Breast epithelium (tissue), 4 donors: ENCODE data around the gene CACNA2D3. TPM values are rescaled to one million over a fixed set of nuclear protein-coding genes. Genes with fewer than 3 reads are reported as not detected.

ENCODE experiments used
- DNase-seq, 2 donors: peaks; one replicate each; pipeline ENCODE4 v3.0.0-alpha.2; 2019; ENCODE audit warnings: low spot score in 2 of 2
- H3K27ac ChIP-seq, 2 donors: fragments of 200-600 bp; sonication (generic) in 1 of 2; one replicate each; pipeline ENCODE4 v1.5.1; 2016 to 2019; ENCODE audit warnings: mild to moderate bottlenecking in 1 of 2
- H3K27me3 ChIP-seq, 2 donors: fragments of 200-600 bp; sonication (generic) in 1 of 2; one replicate each; pipeline versions ENCODE4 v1.5.1 to v1.6.0; 2017 to 2019; ENCODE audit warnings: control low read depth in 1 of 2, mild to moderate bottlenecking in 1 of 2
- H3K36me3 ChIP-seq: fragments of 200-600 bp; one replicate; pipeline ENCODE4 v1.5.1; 2019
- H3K4me1 ChIP-seq, 2 donors: fragments of 200-600 bp; sonication (generic); one replicate each; pipeline ENCODE4 v1.5.1; 2016 to 2019; ENCODE audit warnings: control low read depth in 1 of 2
- H3K4me3 ChIP-seq, 3 donors: fragments of 200-600 bp; sonication (generic); 1 replicate in 2 of 3; 2 replicates in 1 of 3; pipeline ENCODE4 v1.5.1; 2016 to 2019; ENCODE audit warnings: mild to moderate bottlenecking in 3 of 3, moderate library complexity in 2 of 3
- H3K9me3 ChIP-seq, 2 donors: fragments of 200-600 bp; sonication (generic) in 1 of 2; one replicate each; pipeline ENCODE4 v1.5.1; 2016 to 2019; ENCODE audit warnings: control low read depth in 1 of 2
- CTCF ChIP-seq, 3 donors: fragments of 450-650 bp; IDR thresholded peaks; one replicate each; pipeline ENCODE4 v1.5.1; 2016 to 2017; ENCODE audit warnings: antibody characterized with exemption in 3 of 3, mild to moderate bottlenecking in 3 of 3, moderate library complexity in 3 of 3
- POLR2A ChIP-seq: fragments of 450-650 bp; IDR thresholded peaks from one replicate; pipeline ENCODE4 v1.6.1; 2016; ENCODE audit warnings: antibody characterized with exemption, mild to moderate bottlenecking, moderate library complexity
- POLR2AphosphoS5 ChIP-seq, 3 donors: sonication (generic); formaldehyde crosslinking; IDR thresholded peaks; one replicate each; pipeline ENCODE4 v1.6.1; 2017; ENCODE audit warnings: antibody characterized with exemption in 3 of 3
- intact Hi-C: fragments of 100-400 bp; cut with DNase I; formaldehyde crosslinking; loops from one replicate; pipeline ENCODE4 v1.15.1; 2023; ENCODE audit warnings: low total_unique reads
- total RNA-seq, 3 donors: library from RNA; depleted of rRNA; stranded (reverse); fragments of >200 nt; gene quantifications; one replicate each; pipeline ENCODE4 v1.1.0, GENCODE V29; 2016

The CACNA2D3 gene
- total RNA-seq, 3 donors from 2014 or later, result 0.59 to 3.4 (median 2.3) TPM

- no peak for TF ChIP-seq CTCF (IDR thresholded peaks at IDR 0.05)
- TF ChIP-seq POLR2A, result no peak
- no peak for TF ChIP-seq POLR2AphosphoS5 (IDR thresholded peaks at IDR 0.05)
- H3K4me3 ChIP-seq, result no peak overlapping the region
- H3K36me3 ChIP-seq, result no peaks in the 10 kb centered on the region
Measured at GRCh38 chr3:54665016-54665600, 542.8 kb downstream of the CACNA2D3 start.

GRCh38 chr3:54668236-54668635 is 545.9 kb downstream of the CACNA2D3 start:
- H3K4me1 ChIP-seq, result no peaks in the 10 kb centered on the region
- intact Hi-C loops, result no loop called here
- H3K9me3 ChIP-seq, result no peaks in the 10 kb centered on the region
- TF ChIP-seq CTCF (IDR thresholded peaks at IDR 0.05) (no peak), POLR2A (no peak), POLR2AphosphoS5 (IDR thresholded peaks at IDR 0.05) (no peak)
- H3K27me3 ChIP-seq, result no peaks in the 10 kb centered on the region
- H3K4me3 ChIP-seq, result no peak overlapping the region
- H3K36me3 ChIP-seq, result no peaks in the 10 kb centered on the region
- DNase-seq, result no peak
- H3K27ac ChIP-seq, result no peak overlapping the region

More at GRCh38 chr3:54665016-54665600, 542.8 kb downstream of the CACNA2D3 start:
- no peak for DNase-seq
- Histone ChIP-seq H3K9me3 (no peaks in the 10 kb centered on the region), H3K4me1 (no peaks in the 10 kb centered on the region), H3K27me3 (no peaks in the 10 kb centered on the region), H3K27ac (no peak overlapping the region)
- intact Hi-C loops, result no loop called here

- Histone ChIP-seq H3K27ac (no peak overlapping the region), H3K9me3 (no peaks in the 10 kb centered on the region), H3K4me3 (no peak overlapping the region), H3K27me3 (no peaks in the 10 kb centered on the region), H3K4me1 (no peaks in the 10 kb centered on the region), H3K36me3 (no peaks in the 10 kb centered on the region)
- no peak for DNase-seq
- TF ChIP-seq POLR2A, result no peak
- no peak for TF ChIP-seq POLR2AphosphoS5 (IDR thresholded peaks at IDR 0.05)
- TF ChIP-seq CTCF (IDR thresholded peaks at IDR 0.05), result no peak
- intact Hi-C loops, result no loop called here
Measured at GRCh38 chr3:54670201-54671000, 548.0 kb downstream of the CACNA2D3 start.

- intact Hi-C loops, result no loop called here
- H3K4me3 ChIP-seq, result no peak overlapping the region
- no peaks in the 10 kb centered on the region for H3K9me3 ChIP-seq
- H3K36me3 ChIP-seq, result no peaks in the 10 kb centered on the region
- H3K27ac ChIP-seq, result no peak overlapping the region
- DNase-seq, result no peak
- TF ChIP-seq POLR2A (no peak), POLR2AphosphoS5 (IDR thresholded peaks at IDR 0.05) (no peak), CTCF (IDR thresholded peaks at IDR 0.05) (no peak)
- no peaks in the 10 kb centered on the region for H3K27me3 ChIP-seq
- no peaks in the 10 kb centered on the region for H3K4me1 ChIP-seq
Measured at GRCh38 chr3:54671511-54671910, 549.2 kb downstream of the CACNA2D3 start.

- Histone ChIP-seq H3K9me3 (no peaks in the 10 kb centered on the region), H3K4me3 (no peak overlapping the region), H3K4me1 (no peaks in the 10 kb centered on the region), H3K36me3 (no peaks in the 10 kb centered on the region), H3K27me3 (no peaks in the 10 kb centered on the region), H3K27ac (no peak overlapping the region)
- DNase-seq, result no peak
- TF ChIP-seq POLR2AphosphoS5 (IDR thresholded peaks at IDR 0.05), result no peak
- no peak for TF ChIP-seq CTCF (IDR thresholded peaks at IDR 0.05)
- no peak for TF ChIP-seq POLR2A
- intact Hi-C loops, result no loop called here
Measured at GRCh38 chr3:54676087-54676486, 553.7 kb downstream of the CACNA2D3 start.
